ENCODE results near the gene RUVBL2.
A peak's percentile ranks its signal among the peaks of the same experiment; 100 is the strongest.

Gene RUVBL2

GRCh38 chr19:48993175-48994034, at the start of gene RUVBL2, which contains the start of gene GYS1:
RUVBL2 (plus strand) TSS chr19:48993887; CDS start chr19:48993912, 25 bp downstream.
GYS1 (minus strand) TSS chr19:48993309; CDS start chr19:48993112, 197 bp downstream.
- peak; percentile 96 for DNase-seq (ENCODE audit: low spot score)
- FAIRE-seq, result peak; percentile 83

GRCh38 chr19:48945415-48945814, 48.3 kb upstream of the RUVBL2 start:
- no peak for DNase-seq (ENCODE audit: low spot score)
- no peak for FAIRE-seq

GRCh38 chr19:48945817-48946216, 47.9 kb upstream of the RUVBL2 start:
- no peak for DNase-seq (ENCODE audit: low spot score)
- no peak for FAIRE-seq

GRCh38 chr19:48946463-48947257, 47.0 kb upstream of the RUVBL2 start:
- DNase-seq (ENCODE audit: low spot score) (no peak), FAIRE-seq (no peak)

- DNase-seq (ENCODE audit: low spot score), result no peak
- FAIRE-seq, result no peak
These were observed 46.5 kb upstream of the RUVBL2 start for GRCh38 chr19:48947258-48947542.

- DNase-seq (ENCODE audit: low spot score), result no peak
- no peak for FAIRE-seq
These were observed 43.5 kb upstream of the RUVBL2 start for GRCh38 chr19:48950159-48950558.

- FAIRE-seq (no peak), DNase-seq (ENCODE audit: low spot score) (no peak)
These were observed 42.7 kb upstream of the RUVBL2 start for GRCh38 chr19:48950830-48951519.

GRCh38 chr19:48953141-48953540, 40.5 kb upstream of the RUVBL2 start:
- DNase-seq (ENCODE audit: low spot score) (no peak), FAIRE-seq (no peak)

GRCh38 chr19:48953990-48954594, 39.6 kb upstream of the RUVBL2 start:
- FAIRE-seq (no peak), DNase-seq (ENCODE audit: low spot score) (no peak)

- peak; percentile 85 for DNase-seq (ENCODE audit: low spot score)
- FAIRE-seq, result no peak
These were observed 38.9 kb upstream of the RUVBL2 start, which contains the start of gene BAX for GRCh38 chr19:48954595-48955307. BAX (plus strand) TSS chr19:48954875; CDS start chr19:48954929, 54 bp downstream.

GRCh38 chr19:48955308-48955958, 38.3 kb upstream of the RUVBL2 start:
- DNase-seq (ENCODE audit: low spot score) (no peak), FAIRE-seq (no peak)

- FAIRE-seq (no peak), DNase-seq (ENCODE audit: low spot score) (no peak)
These were observed 35.7 kb upstream of the RUVBL2 start for GRCh38 chr19:48958006-48958405.

- DNase-seq (ENCODE audit: low spot score) (no peak), FAIRE-seq (no peak)
These were observed 34.1 kb upstream of the RUVBL2 start for GRCh38 chr19:48959341-48960239.

- FAIRE-seq (no peak), DNase-seq (ENCODE audit: low spot score) (peak; percentile 30)
These were observed 32.5 kb upstream of the RUVBL2 start for GRCh38 chr19:48961051-48961649.

- DNase-seq (ENCODE audit: low spot score) (no peak), FAIRE-seq (no peak)
These were observed 32.0 kb upstream of the RUVBL2 start for GRCh38 chr19:48961673-48962028.

GRCh38 chr19:48962029-48962848, 31.4 kb upstream of the RUVBL2 start:
- DNase-seq (ENCODE audit: low spot score) (peak; percentile 80), FAIRE-seq (peak; percentile 62)

GRCh38 chr19:48962849-48963165, 30.9 kb upstream of the RUVBL2 start:
- FAIRE-seq (no peak), DNase-seq (ENCODE audit: low spot score) (no peak)

Measured in RCC 7860 (cell line).